Suppressor macrophage (primary cell): ENCODE measurements around the gene OTOA.
"Not testable (repeated sequence)": the region's sequence is repeated elsewhere in the genome, so short reads cannot be mapped to it uniquely, and the experiment has no call there.

ENCODE experiments used
- DNase-seq, 4 experiments: peaks; one replicate each; pipeline ENCODE4 v3.0.0-alpha.2; 2020 to 2022
- total RNA-seq, 17 experiments: gene quantifications; one replicate each; lab custom pipeline; 2026; ENCODE audit warnings: mixed read lengths in 6 of 17, inconsistent platforms in 3 of 17; lab: John Stamatoyannopoulos, UW

OTOA gene
- total RNA-seq, result 2.7 to 11.1 (median 5.3) reads per million in 17 experiments

DNA sequence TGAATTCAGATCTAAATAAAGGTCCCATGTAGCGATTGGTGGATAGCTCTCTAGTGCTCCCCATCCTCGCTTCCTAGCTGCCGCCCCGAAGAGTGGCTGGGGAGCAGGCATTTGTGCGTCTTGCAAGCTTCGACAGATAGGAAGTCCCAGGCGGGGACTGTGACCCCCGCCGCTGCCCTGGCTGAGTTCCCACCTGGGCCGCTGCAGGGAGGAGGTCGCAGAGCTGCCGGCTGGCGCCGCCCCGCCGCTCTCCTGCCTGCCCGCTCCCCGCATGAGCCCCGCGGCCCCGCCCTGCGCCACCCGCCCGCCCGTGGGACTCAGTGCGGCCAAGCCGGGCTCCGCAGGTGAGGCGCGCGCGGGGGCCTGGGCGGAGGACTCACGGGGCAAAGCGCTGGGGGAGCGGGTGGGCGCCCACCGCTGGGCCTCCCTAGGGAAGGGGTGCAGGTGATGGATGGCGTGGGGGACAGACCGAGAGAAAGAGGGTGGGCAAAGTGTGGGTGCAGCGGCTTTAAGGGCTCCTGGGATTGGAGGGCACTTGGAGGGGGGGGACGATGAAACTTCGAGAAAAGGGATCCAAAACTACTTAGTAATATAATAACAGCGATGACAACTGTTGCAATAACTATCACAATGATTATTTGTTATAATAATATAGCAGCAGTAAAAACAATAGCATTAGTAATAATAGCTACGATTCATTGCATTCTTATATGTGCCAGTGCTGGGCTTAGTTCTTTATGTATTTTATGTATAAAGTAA lies at the start of gene OTOA:
Gene OTOA (plus strand): TSS at position 80 of the 759 bp plus-strand sequence. CDS start 14,547 bp downstream, outside the sequence.
- DNase-seq, result peak in 2 of 4 experiments; percentile 15 to 36

- DNase-seq, result no peak
Observed at GRCh38 chr16:21614896-21615295, 48.9 kb upstream of the OTOA start.

DNA sequence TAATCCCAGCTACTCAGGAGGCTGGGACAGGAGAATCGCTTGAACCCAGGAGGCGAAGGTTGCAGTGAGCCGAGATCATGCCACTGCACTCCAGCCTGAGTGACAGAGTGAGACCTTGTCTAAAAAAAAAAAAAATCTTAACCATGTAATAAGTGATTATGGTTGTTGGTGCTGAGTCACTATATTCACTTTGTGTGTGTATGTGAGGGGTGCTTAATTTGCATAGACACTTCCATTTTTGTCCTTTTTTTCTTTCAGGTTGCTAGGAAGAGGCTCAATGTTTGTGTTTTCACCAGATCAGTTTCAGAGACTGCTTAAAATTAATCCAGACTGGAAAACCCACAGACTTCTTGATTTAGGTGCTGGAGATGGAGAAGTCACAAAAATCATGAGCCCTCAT lies 46.2 kb upstream of the OTOA start:
- peak in 1 of 4 experiments; percentile 46 for DNase-seq

- DNase-seq, result no peak
Observed at GRCh38 chr16:21618281-21618680, 45.5 kb upstream of the OTOA start.

GRCh38 chr16:21619765-21620425 lies 43.9 kb upstream of the OTOA start:
- no peak for DNase-seq

- no peak for DNase-seq
Observed at GRCh38 chr16:21620592-21620991, 43.2 kb upstream of the OTOA start.

GRCh38 chr16:21622545-21622944 lies 41.2 kb upstream of the OTOA start:
- DNase-seq, result no peak

- no peak for DNase-seq
Observed at GRCh38 chr16:21625026-21625425, 38.7 kb upstream of the OTOA start.

- DNase-seq, result peak; percentile 72 to 90 (median 76)
Observed at GRCh38 chr16:21626659-21627277, 37.0 kb upstream of the OTOA start.

DNA sequence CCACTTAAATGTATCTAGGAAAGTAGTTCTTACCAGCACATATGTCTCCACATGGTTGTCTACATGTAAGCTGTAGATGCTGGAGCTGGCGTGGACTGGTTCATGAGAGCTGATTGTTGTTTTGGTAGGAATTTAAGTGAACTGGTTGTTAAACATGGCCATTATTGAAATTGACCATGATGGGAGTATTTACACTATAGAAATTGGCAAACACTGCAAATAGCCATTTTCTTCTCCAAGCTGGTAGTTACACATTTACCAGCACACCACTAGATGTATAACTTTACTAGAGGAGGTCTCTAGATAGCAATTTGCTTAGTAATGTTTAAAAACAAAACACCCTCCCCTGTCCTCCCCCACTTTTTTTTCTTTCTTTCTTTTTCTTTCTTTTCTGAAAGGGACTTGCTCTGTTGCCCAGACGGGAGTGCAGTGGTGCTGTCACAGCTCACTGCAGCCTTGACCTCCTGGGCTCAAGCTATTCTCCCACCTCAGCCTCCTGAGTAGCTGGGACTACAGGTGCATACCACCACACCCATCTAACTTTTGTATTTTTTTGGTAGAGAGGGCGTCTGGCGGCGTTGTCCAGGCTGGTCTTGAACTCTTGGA lies 35.5 kb upstream of the OTOA start:
- no peak for DNase-seq

- no peak for DNase-seq
Observed at GRCh38 chr16:21628772-21629171, 35.0 kb upstream of the OTOA start.

GRCh38 chr16:21629616-21630539 lies 33.9 kb upstream of the OTOA start:
- DNase-seq, result not testable (repeated sequence)

GRCh38 chr16:21630866-21631265 lies 32.9 kb upstream of the OTOA start:
- not testable (repeated sequence) for DNase-seq

- DNase-seq, result peak in 3 of 4 experiments; percentile 19 to 46 (median 29)
Observed at GRCh38 chr16:21631376-21631775, 32.4 kb upstream of the OTOA start.

GRCh38 chr16:21631951-21632575 lies 31.7 kb upstream of the OTOA start:
- peak; percentile 73 to 90 (median 83) for DNase-seq

- DNase-seq, result no peak
Observed at GRCh38 chr16:21634216-21634615, 29.6 kb upstream of the OTOA start.

GRCh38 chr16:21635694-21636093 lies 28.1 kb upstream of the OTOA start:
- DNase-seq, result not testable (repeated sequence)

GRCh38 chr16:21637032-21637968 lies 26.5 kb upstream of the OTOA start:
- no peak for DNase-seq

GRCh38 chr16:21638573-21638975 lies 25.2 kb upstream of the OTOA start:
- peak in 1 of 4 experiments; percentile 31 for DNase-seq

GRCh38 chr16:21639493-21639892 lies 24.3 kb upstream of the OTOA start:
- peak in 1 of 4 experiments; percentile 12 for DNase-seq
